HEK293T (cell line): Measurements from ENCODE around the gene MEGF6.

Experiments
- CTCF ChIA-PET: fragments of 350-600 bp; formaldehyde crosslinking; extraction: SDS; loops from one replicate; lab custom pipeline; 2021; ENCODE audit warnings: antibody characterized with exemption, inconsistent platforms; lab: Yijun Ruan, JAX
- POLR2A ChIA-PET: fragments of 350-600 bp; formaldehyde crosslinking; extraction: SDS; loops from one replicate; lab custom pipeline; 2020; ENCODE audit warnings: antibody characterized with exemption, inconsistent platforms; lab: Yijun Ruan, JAX
- DNase-seq: peaks from one replicate; pipeline ENCODE4 v3.0.0; 2012; ENCODE audit warnings: mixed read lengths; ENCODE audit errors: extremely low spot score
- ARNT ChIP-seq: fragments of 450-650 bp; IDR thresholded peaks from 2 replicates; pipeline ENCODE4 v1.6.1; 2017; ENCODE audit warnings: mild to moderate bottlenecking
- BHLHE40 ChIP-seq: fragments of 450-650 bp; IDR thresholded peaks from 2 replicates; pipeline ENCODE4 v1.6.1; 2016; ENCODE audit warnings: mild to moderate bottlenecking, moderate library complexity, borderline replicate concordance
- CTBP1 ChIP-seq: fragments of 450-650 bp; IDR thresholded peaks from 2 replicates; pipeline ENCODE4 v1.6.1; 2016; ENCODE audit warnings: borderline replicate concordance
- ELF4 ChIP-seq: fragments of 450-650 bp; IDR thresholded peaks from 2 replicates; pipeline ENCODE4 v1.6.1; 2017; ENCODE audit warnings: antibody characterized with exemption
- FOXA1 ChIP-seq: fragments of 450-650 bp; IDR thresholded peaks from 2 replicates; pipeline ENCODE4 v1.6.1; 2016; ENCODE audit warnings: mild to moderate bottlenecking
- FOXK2 ChIP-seq: fragments of 450-650 bp; IDR thresholded peaks from 2 replicates; pipeline ENCODE4 v1.6.1; 2016; ENCODE audit warnings: mild to moderate bottlenecking
- FOXM1 ChIP-seq: fragments of 450-650 bp; IDR thresholded peaks from 2 replicates; pipeline ENCODE4 v1.6.1; 2017; ENCODE audit warnings: mild to moderate bottlenecking, borderline replicate concordance
- HDGF ChIP-seq: fragments of 450-650 bp; IDR thresholded peaks from 2 replicates; pipeline ENCODE4 v1.6.1; 2017; ENCODE audit warnings: antibody characterized with exemption, borderline replicate concordance
- L3MBTL2 ChIP-seq: fragments of 450-650 bp; conservative IDR thresholded peaks from 2 replicates; pipeline ENCODE4 v1.6.1; 2016; ENCODE audit warnings: mild to moderate bottlenecking
- LEF1 ChIP-seq: fragments of 450-650 bp; IDR thresholded peaks from 2 replicates; pipeline ENCODE4 v1.6.1; 2017; ENCODE audit warnings: mild to moderate bottlenecking, borderline replicate concordance
- NFRKB ChIP-seq: fragments of 450-650 bp; IDR thresholded peaks from 2 replicates; pipeline ENCODE4 v1.6.1; 2016; ENCODE audit warnings: mild to moderate bottlenecking, moderate library complexity
- PKNOX1 ChIP-seq: fragments of 450-650 bp; IDR thresholded peaks from 2 replicates; pipeline ENCODE4 v1.6.1; 2016
- SP1 ChIP-seq: fragments of 450-650 bp; IDR thresholded peaks from 2 replicates; pipeline ENCODE4 v1.6.1; 2017
- SUZ12 ChIP-seq: fragments of 450-650 bp; IDR thresholded peaks from 2 replicates; pipeline ENCODE4 v1.6.1; 2016; ENCODE audit warnings: mild to moderate bottlenecking
- TARDBP ChIP-seq: fragments of 450-650 bp; IDR thresholded peaks from 2 replicates; pipeline ENCODE4 v1.6.1; 2016
- ZNF384 ChIP-seq: fragments of 450-650 bp; IDR thresholded peaks from 2 replicates; pipeline ENCODE4 v1.6.1; 2016

MEGF6 gene

DNA sequence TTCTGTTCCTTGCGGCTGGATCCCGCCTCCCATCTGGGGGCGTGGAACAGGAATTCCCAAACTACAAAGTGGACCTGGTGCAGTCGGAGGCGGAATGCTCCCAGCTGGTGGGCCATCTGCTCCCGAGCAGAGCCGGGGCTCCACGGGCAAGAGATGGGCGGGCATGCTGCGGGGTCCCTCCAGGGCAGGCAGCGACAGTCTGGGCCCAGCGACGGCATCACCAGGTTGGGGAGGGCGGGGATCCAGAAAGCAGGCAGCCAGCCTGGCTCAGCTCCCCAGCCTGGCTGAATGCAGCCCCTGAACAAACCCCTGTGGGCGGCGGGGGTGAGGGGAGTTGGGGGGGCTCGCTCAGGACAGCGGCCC lies 3.6 kb downstream of the MEGF6 start:
- POLR2A ChIA-PET: no interaction called here
- no peak for DNase-seq
- TF ChIP-seq FOXK2 (no peak), SP1 (no peak), NFRKB (no peak), TARDBP (no peak), ARNT (no peak), CTBP1 (no peak), FOXM1 (no peak), ELF4 (no peak), L3MBTL2 (no peak), HDGF (no peak), PKNOX1 (no peak), ZNF384 (no peak), LEF1 (no peak), SUZ12 (no peak)
- CTCF ChIA-PET: interaction anchor here (1.3 kb wide), 1 partner anchor 11 kb away, joined by 6 read pairs; no protein-coding TSS in a partner anchor

GRCh38 chr1:3606779-3607702 lies 4.3 kb downstream of the MEGF6 start:
- CTCF ChIA-PET: no interaction called here
- TF ChIP-seq NFRKB (no peak), FOXM1 (no peak), ARNT (no peak), FOXK2 (no peak), BHLHE40 (no peak), L3MBTL2 (no peak), LEF1 (no peak), TARDBP (no peak), SUZ12 (no peak), ZNF384 (no peak), SP1 (no peak), CTBP1 (no peak), PKNOX1 (no peak), FOXA1 (no peak), HDGF (no peak), ELF4 (no peak)
- POLR2A ChIA-PET: no interaction called here
- DNase-seq: no peak

- POLR2A ChIA-PET: no interaction called here
- CTCF ChIA-PET: no interaction called here
- TF ChIP-seq FOXA1 (no peak), L3MBTL2 (no peak), ARNT (no peak), TARDBP (0 out of 2 replicates have a peak, but pooled peaks have one; percentile 67), SUZ12 (no peak), FOXM1 (no peak)
- no peak for DNase-seq
Observed at GRCh38 chr1:3604997-3605823, 6.1 kb downstream of the MEGF6 start.

- CTCF ChIA-PET: no interaction called here
Observed at GRCh38 chr1:3604468-3604974, 6.8 kb downstream of the MEGF6 start.

More at GRCh38 chr1:3604468-3604974, 6.8 kb downstream of the MEGF6 start:
- no peak for DNase-seq
- POLR2A ChIA-PET: no interaction called here
- no peak for TF ChIP-seq ELF4
- no peak for TF ChIP-seq SP1
- TF ChIP-seq PKNOX1: no peak
- no peak for TF ChIP-seq NFRKB
- no peak for TF ChIP-seq CTBP1
- no peak for TF ChIP-seq FOXK2
- no peak for TF ChIP-seq SUZ12
